DND-41 (cell line): ENCODE results near the gene PRRX1.

Experiments used
- EZH2 ChIP-seq: IDR thresholded peaks from 3 replicates; pipeline ENCODE4 v1.6.1; 2012; ENCODE audit warnings: borderline replicate concordance, low read depth, mild to moderate bottlenecking, moderate library complexity, low read length, inconsistent platforms; ENCODE audit not compliant: severe bottlenecking
- TF ChIP-seq, protein P1 (sequence below): IDR thresholded peaks from 2 replicates; pipeline ENCODE4 v1.5.1; 2012; ENCODE audit warnings: borderline replicate concordance, low read length, moderate library complexity, mild to moderate bottlenecking; ENCODE audit not compliant: poor library complexity, severe bottlenecking; ENCODE audit errors: extremely low read depth

- TF ChIP-seq, protein P1, sequence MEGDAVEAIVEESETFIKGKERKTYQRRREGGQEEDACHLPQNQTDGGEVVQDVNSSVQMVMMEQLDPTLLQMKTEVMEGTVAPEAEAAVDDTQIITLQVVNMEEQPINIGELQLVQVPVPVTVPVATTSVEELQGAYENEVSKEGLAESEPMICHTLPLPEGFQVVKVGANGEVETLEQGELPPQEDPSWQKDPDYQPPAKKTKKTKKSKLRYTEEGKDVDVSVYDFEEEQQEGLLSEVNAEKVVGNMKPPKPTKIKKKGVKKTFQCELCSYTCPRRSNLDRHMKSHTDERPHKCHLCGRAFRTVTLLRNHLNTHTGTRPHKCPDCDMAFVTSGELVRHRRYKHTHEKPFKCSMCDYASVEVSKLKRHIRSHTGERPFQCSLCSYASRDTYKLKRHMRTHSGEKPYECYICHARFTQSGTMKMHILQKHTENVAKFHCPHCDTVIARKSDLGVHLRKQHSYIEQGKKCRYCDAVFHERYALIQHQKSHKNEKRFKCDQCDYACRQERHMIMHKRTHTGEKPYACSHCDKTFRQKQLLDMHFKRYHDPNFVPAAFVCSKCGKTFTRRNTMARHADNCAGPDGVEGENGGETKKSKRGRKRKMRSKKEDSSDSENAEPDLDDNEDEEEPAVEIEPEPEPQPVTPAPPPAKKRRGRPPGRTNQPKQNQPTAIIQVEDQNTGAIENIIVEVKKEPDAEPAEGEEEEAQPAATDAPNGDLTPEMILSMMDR = no peak
- TF ChIP-seq EZH2 = no peak
Observed at GRCh38 chr1:170758992-170759391, 95.1 kb downstream of the PRRX1 start.
